ENCODE measurements around the gene KRTAP2-1.

DNA sequence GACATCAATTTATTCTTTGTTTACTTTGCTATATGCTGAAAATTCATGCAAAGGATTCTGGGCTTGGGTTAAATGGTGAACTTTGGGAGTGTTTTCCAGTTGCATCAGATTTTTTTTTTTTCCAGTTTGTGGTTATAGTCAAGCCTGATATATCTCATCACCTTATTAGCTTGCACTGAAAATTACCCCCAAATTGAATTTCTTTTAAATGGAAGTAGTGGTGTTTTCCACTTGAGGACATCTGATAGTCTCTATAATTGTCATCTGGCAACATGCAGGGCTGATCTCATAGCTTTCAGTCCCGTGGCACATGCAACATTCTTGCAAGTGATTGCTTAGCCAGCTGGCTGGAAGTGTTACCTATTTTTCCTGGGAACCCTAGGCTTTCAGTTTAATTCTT, 33.5 kb downstream of the KRTAP2-1 start:
- TF ChIP-seq, protein P1, sequence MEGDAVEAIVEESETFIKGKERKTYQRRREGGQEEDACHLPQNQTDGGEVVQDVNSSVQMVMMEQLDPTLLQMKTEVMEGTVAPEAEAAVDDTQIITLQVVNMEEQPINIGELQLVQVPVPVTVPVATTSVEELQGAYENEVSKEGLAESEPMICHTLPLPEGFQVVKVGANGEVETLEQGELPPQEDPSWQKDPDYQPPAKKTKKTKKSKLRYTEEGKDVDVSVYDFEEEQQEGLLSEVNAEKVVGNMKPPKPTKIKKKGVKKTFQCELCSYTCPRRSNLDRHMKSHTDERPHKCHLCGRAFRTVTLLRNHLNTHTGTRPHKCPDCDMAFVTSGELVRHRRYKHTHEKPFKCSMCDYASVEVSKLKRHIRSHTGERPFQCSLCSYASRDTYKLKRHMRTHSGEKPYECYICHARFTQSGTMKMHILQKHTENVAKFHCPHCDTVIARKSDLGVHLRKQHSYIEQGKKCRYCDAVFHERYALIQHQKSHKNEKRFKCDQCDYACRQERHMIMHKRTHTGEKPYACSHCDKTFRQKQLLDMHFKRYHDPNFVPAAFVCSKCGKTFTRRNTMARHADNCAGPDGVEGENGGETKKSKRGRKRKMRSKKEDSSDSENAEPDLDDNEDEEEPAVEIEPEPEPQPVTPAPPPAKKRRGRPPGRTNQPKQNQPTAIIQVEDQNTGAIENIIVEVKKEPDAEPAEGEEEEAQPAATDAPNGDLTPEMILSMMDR (IDR thresholded peaks at IDR 0.05) = no peak
- TF ChIP-seq POLR2A (IDR thresholded peaks at IDR 0.05) = no peak
- TF ChIP-seq POLR2AphosphoS5 (IDR thresholded peaks at IDR 0.05) = no peak
- no peak for TF ChIP-seq EP300 (IDR thresholded peaks at IDR 0.05; ENCODE audit: low read depth)
